GM18868 (cell line): ENCODE measurements around the gene C1QTNF1.

Experiments used
- ATAC-seq: cut with Tn5 transposase; IDR thresholded peaks from one replicate; pipeline ENCODE4 v1.9.1; 2021; ENCODE audit warnings: mild to moderate bottlenecking, moderate library complexity; ENCODE audit not compliant: unreplicated experiment

C1QTNF1 gene

DNA sequence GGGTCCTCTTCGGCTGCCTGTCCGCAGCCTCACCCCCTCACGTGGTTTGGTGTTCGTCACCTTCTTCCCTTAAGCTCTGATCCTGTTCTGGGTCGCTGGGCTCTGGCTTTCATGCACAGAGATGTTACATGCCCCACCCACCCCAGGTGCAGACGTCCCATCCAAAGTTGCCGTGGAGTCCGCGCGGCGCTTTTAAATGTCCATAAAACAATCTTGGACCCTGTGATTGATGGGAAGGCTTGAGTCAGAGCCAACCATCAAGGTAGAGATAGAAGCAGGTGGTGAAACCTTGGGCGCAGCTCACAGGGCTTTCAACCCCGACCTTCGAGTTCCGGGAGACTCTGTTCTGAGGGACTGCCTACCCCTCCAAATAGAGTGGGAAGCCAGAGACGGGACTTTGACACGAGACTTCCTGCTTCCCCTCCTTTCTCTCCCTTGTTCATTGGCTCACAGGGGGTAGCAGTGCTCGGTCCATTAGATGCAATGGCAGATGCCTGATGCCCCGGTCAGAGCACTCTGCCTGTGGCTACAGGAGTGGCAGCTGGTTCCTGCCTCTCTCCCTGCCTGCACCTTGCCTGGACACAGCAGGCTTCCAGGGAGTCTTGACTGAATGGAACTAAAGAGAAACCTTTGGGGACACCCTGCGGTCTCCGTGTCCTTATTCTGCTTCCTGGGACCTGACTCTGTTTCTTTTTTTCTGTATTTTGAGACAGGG is 54.7 kb downstream of the C1QTNF1 start:
- ATAC-seq, result no peak

- ATAC-seq, result no peak
Observed at GRCh38 chr17:79079421-79080200, 55.6 kb downstream of the C1QTNF1 start.

DNA sequence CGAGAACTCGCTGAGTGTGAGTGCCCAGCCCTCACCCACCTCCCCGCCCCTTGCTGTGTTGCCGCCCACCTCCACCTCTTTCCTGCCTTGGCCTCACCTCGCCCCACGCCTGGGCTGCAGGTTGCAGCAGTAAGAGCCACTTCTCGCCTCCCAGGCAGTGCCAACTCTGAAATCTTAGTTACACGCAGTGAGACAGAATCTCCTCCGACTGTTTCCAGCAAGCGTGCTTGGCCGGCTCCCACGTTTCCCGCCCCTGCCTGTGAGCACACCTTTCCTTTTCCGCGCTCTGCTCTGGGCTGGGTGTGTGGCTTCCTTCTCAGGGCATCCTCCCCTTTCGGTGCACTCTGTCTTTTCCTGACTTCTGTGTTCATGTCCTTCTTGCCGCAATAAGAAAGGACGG is 56.4 kb downstream of the C1QTNF1 start:
- no peak for ATAC-seq

DNA sequence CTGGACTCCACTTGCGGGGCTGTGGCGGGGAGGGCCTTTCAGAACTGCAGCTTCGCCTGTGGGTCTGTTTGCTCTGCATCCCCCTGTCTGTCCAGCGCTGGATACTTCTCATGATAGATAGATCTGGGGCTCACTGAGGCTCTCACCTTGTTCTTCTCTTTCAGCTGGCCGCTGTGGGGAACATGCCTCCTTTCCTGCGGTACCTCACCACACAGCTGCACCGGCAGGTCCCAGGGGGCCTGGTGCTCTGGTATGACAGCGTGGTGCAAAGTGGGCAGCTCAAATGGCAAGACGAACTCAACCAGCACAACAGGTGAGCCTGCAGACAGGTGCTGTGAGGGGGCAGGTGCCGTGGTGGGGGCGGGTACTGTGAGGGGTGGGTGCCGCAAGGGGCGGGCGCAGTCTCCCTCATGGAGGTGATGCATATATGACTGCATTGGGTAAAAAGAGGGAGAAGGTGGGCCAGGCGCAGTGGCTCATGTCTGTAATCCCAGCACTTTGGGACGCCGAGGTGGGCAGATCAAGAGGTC is 56.9 kb downstream of the C1QTNF1 start:
- ATAC-seq, result no peak

GRCh38 chr17:79081571-79082276 is 57.8 kb downstream of the C1QTNF1 start:
- ATAC-seq, result no peak

GRCh38 chr17:79082311-79083190 is 58.6 kb downstream of the C1QTNF1 start:
- ATAC-seq, result no peak

DNA sequence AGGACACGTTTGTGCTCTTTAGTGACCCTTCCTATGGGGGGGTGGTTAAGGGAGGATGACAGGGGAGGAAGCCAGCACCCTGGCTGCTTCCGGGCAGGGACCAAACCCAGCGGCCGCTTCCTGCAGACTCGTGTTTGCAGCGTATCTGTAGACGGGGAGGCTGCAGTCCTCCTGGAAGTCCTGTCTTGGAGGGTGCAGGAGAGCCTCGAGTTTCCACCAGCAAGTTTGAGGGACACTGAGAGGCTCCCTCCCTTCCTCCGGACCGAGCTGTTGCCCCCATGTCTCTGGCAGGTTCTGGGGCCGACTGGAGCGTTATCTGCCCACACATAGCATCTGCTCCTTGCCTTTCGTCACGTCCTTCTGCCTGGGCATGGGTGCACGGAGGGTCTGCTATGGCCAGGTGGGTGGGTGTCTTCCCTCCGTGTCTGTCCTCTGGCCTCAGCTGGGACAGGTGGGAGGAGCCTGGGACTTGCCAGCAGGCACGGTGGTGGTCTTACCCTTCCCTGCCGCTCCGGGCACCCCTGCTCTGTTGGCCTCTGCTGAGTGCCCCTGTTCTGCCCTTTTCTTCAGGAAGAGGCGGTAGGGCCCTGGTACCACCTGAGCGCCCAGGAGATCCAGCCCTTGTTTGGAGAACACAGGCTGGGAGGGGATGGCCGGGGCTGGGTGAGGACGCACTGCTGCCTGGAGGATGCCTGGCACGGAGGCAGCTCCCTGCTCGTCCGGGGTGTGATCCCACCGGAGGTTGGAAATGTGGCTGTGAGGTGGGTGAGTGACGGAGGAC is 59.4 kb downstream of the C1QTNF1 start:
- no peak for ATAC-seq

GRCh38 chr17:79084291-79085153 is 60.6 kb downstream of the C1QTNF1 start:
- ATAC-seq, result no peak

DNA sequence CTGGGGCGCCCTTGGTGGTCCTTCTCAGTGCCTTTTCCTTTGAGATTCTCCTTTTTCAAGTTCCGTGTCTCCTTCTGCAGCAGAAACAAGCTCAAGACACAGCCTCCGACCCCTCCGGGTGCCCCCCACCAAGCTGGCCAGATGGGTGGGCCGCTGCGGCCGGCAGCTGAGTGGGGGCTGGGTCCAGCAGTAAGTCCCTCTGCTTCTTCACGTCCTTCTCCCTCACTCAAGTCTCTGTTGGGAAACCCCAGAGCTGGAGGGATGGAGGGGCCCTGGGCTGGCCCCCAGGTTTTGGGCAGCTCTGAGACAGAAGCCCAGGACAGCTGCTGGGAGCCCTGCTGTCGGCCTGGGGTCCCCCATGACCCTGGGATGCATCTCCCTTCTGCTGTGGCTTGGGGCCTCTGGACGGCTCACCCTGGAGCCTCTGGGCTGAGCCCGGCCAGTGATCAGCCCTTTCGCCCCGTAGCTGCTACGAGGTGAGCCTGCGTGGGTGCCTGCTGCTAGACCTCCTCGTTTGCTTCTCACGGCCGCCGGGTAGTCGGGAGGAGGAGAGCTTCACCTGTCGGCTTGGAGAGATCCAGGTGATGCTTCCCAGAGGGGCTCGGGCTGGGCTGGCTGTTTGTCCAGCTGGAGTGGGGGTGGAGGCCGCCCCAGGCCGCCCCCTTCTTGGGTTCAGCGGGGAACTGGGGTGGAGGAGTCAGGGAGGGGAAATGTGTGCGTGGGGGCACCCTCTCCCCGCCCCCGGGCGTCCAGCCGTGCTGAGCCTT is 61.4 kb downstream of the C1QTNF1 start:
- no peak for ATAC-seq

- no peak for ATAC-seq
Observed at GRCh38 chr17:79085921-79086551, 62.1 kb downstream of the C1QTNF1 start.

GRCh38 chr17:79086609-79087427 is 62.8 kb downstream of the C1QTNF1 start:
- no peak for ATAC-seq

- ATAC-seq, result no peak
Observed at GRCh38 chr17:79087428-79088143, 63.6 kb downstream of the C1QTNF1 start.

DNA sequence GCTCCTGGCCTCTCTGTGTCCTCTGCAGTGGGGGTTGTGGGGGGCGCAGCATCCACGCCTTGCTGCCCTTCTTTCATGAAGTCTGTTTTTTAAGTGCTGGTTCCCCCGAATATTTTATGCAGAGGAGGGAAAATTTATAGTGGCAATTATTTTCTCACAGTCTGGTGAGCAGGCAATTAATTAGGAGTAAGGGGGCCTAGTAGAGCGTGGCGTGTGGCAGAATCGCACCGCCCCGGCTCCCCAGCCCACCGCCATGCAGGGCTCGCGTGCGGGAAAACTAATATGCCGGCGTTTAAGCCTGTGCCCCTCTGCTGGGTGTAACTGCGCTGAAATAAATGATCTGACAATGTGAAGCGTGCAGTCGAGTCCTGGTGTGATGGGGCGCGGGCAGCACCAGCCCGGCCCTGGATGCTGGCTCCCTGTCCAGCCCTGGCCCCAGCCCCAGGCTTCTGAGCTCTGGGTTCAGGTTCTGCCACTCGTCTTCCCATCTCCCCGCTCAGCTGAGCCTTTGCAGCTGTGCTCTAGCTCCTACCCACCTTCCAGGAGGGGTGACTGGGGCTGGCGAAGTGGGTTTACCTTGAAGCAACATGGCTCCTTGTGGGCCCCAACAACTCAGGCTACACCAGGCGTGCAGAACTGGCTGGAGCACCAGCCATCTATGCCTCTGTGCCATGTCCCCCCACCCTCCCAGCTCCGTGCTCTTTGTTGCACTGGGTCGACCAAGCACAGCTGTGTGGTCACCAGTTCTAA is 64.5 kb downstream of the C1QTNF1 start:
- no peak for ATAC-seq

- ATAC-seq, result no peak
Observed at GRCh38 chr17:79088997-79089328, 65.0 kb downstream of the C1QTNF1 start.

DNA sequence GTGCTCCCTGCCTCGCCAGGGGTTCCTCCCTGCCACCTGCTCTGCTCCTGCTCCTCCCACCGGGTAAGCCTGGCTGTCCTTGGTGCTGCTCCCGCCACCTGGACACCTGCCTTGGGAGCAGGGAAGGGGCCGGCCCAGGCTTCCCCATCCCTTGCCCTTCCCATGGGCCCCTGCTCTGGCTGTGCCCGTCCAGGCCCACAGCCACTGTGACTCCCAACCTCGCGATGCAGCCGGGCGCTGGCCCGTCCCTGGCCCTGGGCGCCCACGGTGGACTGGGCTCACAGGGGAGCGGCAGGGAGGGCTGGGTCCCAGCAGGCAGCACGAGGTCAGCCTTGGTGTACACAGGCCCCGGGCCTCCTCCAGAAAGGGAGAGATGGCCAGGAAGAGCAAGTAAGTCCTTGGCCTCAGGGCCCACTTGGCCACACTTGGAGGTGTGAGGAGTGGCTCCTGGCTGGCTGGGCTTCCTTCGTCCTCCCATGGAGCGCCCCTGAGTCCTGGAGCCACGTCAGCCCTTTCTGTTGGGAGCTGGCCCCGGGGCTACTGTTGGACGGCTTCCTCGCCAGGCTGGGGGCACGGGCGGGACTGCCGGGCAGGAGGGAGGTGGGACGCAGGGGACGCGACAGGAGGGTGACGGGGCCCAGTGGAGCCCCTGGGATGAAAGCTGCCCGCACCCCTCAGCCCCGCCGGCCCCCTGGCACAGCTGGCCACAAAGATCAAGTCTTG is 65.9 kb downstream of the C1QTNF1 start:
- ATAC-seq, result no peak
